GM23338 (cell line): ENCODE results near the gene RINT1. TPM values are rescaled to one million over a fixed set of nuclear protein-coding genes. Genes with fewer than 3 reads are reported as not detected.

Experiments
- ATAC-seq: fragments of 200-7000 bp; cut with Tn5 transposase; 3 replicates; pipeline ENCODE4 v1.9.1; 2020
- DNase-seq: peaks from one replicate; pipeline ENCODE4 v3.0.0-alpha.2; 2015; ENCODE audit warnings: low spot score
- H2AFZ ChIP-seq: fragments of 200-600 bp; sonication (generic); 2 replicates; pipeline ENCODE4 v1.8.0; 2016; ENCODE audit warnings: antibody characterized with exemption, mild to moderate bottlenecking, moderate library complexity
- H3F3A ChIP-seq: fragments of 200-600 bp; sonication (generic); replicated peaks from 2 replicates; pipeline ENCODE4 v1.8.0; 2017; ENCODE audit warnings: antibody characterized with exemption, mixed run types, low read depth
- H3K27ac ChIP-seq: fragments of 200-600 bp; sonication (generic); 2 replicates; pipeline ENCODE4 v1.6.1; 2016; ENCODE audit warnings: low read depth
- H3K27me3 ChIP-seq: fragments of 200-600 bp; sonication (generic); 2 replicates; pipeline ENCODE4 v1.8.0; 2016; ENCODE audit warnings: mild to moderate bottlenecking, mixed run types, moderate library complexity; ENCODE audit not compliant: insufficient read depth
- H3K36me3 ChIP-seq: fragments of 200-600 bp; sonication (generic); 2 replicates; pipeline ENCODE4 v1.8.0; 2016; ENCODE audit warnings: mild to moderate bottlenecking; ENCODE audit not compliant: insufficient read depth
- H3K4me1 ChIP-seq: fragments of 200-600 bp; sonication (generic); 2 replicates; pipeline ENCODE4 v1.8.0; 2016; ENCODE audit warnings: mild to moderate bottlenecking, moderate library complexity; ENCODE audit not compliant: insufficient read depth
- H3K4me2 ChIP-seq: fragments of 200-600 bp; sonication (generic); 2 replicates; pipeline ENCODE4 v1.7.1; 2017; ENCODE audit warnings: mixed run types
- H3K4me3 ChIP-seq: fragments of 200-600 bp; sonication (generic); 2 replicates; pipeline ENCODE4 v1.6.1; 2016; ENCODE audit warnings: mixed run types
- H3K79me2 ChIP-seq: fragments of 200-600 bp; sonication (generic); replicated peaks from 2 replicates; pipeline ENCODE4 v1.8.0; 2017; ENCODE audit warnings: mild to moderate bottlenecking; ENCODE audit not compliant: insufficient read depth
- H3K9me2 ChIP-seq: fragments of 200-600 bp; sonication (generic); 2 replicates; pipeline ENCODE4 v1.8.0; 2017; ENCODE audit not compliant: insufficient read depth
- H4K20me1 ChIP-seq: fragments of 200-600 bp; sonication (generic); replicated peaks from 2 replicates; pipeline ENCODE4 v1.8.0; 2017; ENCODE audit warnings: mild to moderate bottlenecking; ENCODE audit not compliant: insufficient read depth
- H3K27ac Mint-ChIP-seq: 2 replicates; pipeline ENCODE4 v1.8.0; 2020; ENCODE audit warnings: inconsistent platforms, mild to moderate bottlenecking, moderate library complexity, mixed read lengths
- H3K27me3 Mint-ChIP-seq: 3 replicates; pipeline ENCODE4 v1.8.0; 2022; ENCODE audit warnings: low read depth, mild to moderate bottlenecking, moderate library complexity, mixed read lengths, inconsistent platforms; ENCODE audit not compliant: insufficient read depth, poor library complexity
- H3K36me3 Mint-ChIP-seq: 3 replicates; pipeline ENCODE4 v1.8.0; 2021; ENCODE audit warnings: low read depth, mild to moderate bottlenecking, inconsistent platforms, moderate library complexity, mixed read lengths
- H3K4me1 Mint-ChIP-seq: 3 replicates; pipeline ENCODE4 v1.8.0; 2020; ENCODE audit warnings: mild to moderate bottlenecking, inconsistent platforms, mixed read lengths
- H3K4me3 Mint-ChIP-seq: 3 replicates; pipeline ENCODE4 v1.8.0; 2021; ENCODE audit warnings: moderate library complexity, mild to moderate bottlenecking, inconsistent platforms, mixed read lengths
- H3K9me3 Mint-ChIP-seq: 3 replicates; pipeline ENCODE4 v1.8.0; 2020; ENCODE audit warnings: moderate library complexity, mild to moderate bottlenecking, inconsistent platforms, mixed read lengths
- CREB1 ChIP-seq: fragments of 250-450 bp; sonication (Bioruptor Pico); IDR thresholded peaks from 2 replicates; pipeline ENCODE4 v1.5.0; 2020; ENCODE audit warnings: low read depth, mild to moderate bottlenecking, moderate library complexity
- EZH2 ChIP-seq: fragments of 200-600 bp; sonication (generic); IDR thresholded peaks from one replicate; pipeline ENCODE4 v1.8.0; 2017; ENCODE audit warnings: antibody characterized with exemption, mild to moderate bottlenecking, low read depth; ENCODE audit not compliant: unreplicated experiment
- EZH2phosphoT487 ChIP-seq: fragments of 200-600 bp; sonication (generic); IDR thresholded peaks from one replicate; pipeline ENCODE4 v1.8.1; 2018; ENCODE audit warnings: antibody characterized with exemption; ENCODE audit not compliant: unreplicated experiment
- JUNB ChIP-seq: IDR thresholded peaks from one replicate; pipeline ENCODE4 v1.6.1; 2016; ENCODE audit warnings: antibody characterized with exemption; ENCODE audit not compliant: unreplicated experiment
- POLR2AphosphoS5 ChIP-seq: IDR thresholded peaks from 2 replicates; pipeline ENCODE4 v1.6.1; 2016; ENCODE audit warnings: antibody characterized with exemption, low read depth
- STAT1 ChIP-seq: IDR thresholded peaks from one replicate; pipeline ENCODE4 v1.6.1; 2016; ENCODE audit warnings: antibody characterized with exemption; ENCODE audit not compliant: unreplicated experiment
- ZNF114 ChIP-seq: fragments of 250-450 bp; sonication (Bioruptor Pico); IDR thresholded peaks from 2 replicates; pipeline ENCODE4 v1.5.0; 2020; ENCODE audit warnings: mild to moderate bottlenecking, moderate library complexity
- ZNF331 ChIP-seq: fragments of 250-450 bp; sonication (Bioruptor Pico); IDR thresholded peaks from 2 replicates; pipeline ENCODE4 v1.5.0; 2020; ENCODE audit warnings: low read depth, mild to moderate bottlenecking, moderate library complexity
- polyA plus RNA-seq: library from polyadenylated mRNA; unstranded; fragments of >200 nt; fragmentation: Nextera tagmentation; extraction: Ambion mirVana; gene quantifications from 2 replicates; pipeline ENCODE4 v1.2.1, GENCODE V29; 2016
- total RNA-seq: library from RNA; depleted of rRNA; stranded (reverse); fragments of >200 nt; shearing (Covaris generic); gene quantifications from 2 replicates; pipeline ENCODE4 v1.2.3, GENCODE V29; 2014
- TF ChIP-seq, protein P1 (sequence below): fragments of 250-450 bp; sonication (Bioruptor Pico); IDR thresholded peaks from 2 replicates; pipeline ENCODE4 v1.5.0; 2020; ENCODE audit warnings: mild to moderate bottlenecking, moderate library complexity
- TF ChIP-seq, protein P2 (sequence below): IDR thresholded peaks from one replicate; pipeline ENCODE4 v1.6.1; 2018; ENCODE audit warnings: antibody characterized with exemption; ENCODE audit not compliant: unreplicated experiment
- TF ChIP-seq, protein P3 (sequence below), 2 experiments: fragments of 200-600 bp in 1 of 2; sonication (generic) in 1 of 2; conservative IDR thresholded peaks; 2 replicates each; pipeline versions ENCODE4 v1.5.1 to v1.6.1; 2016 to 2017; ENCODE audit warnings: antibody characterized with exemption in 2 of 2, low read depth in 2 of 2, mild to moderate bottlenecking in 2 of 2, moderate library complexity in 1 of 2
- TF ChIP-seq, protein P4 (sequence below): IDR thresholded peaks from 2 replicates; pipeline ENCODE4 v1.6.1; 2016; ENCODE audit warnings: antibody characterized with exemption

RINT1 gene
- total and polyA plus RNA-seq, 2 experiments from 2014 or later, result 18.5 to 31.2 TPM

DNA sequence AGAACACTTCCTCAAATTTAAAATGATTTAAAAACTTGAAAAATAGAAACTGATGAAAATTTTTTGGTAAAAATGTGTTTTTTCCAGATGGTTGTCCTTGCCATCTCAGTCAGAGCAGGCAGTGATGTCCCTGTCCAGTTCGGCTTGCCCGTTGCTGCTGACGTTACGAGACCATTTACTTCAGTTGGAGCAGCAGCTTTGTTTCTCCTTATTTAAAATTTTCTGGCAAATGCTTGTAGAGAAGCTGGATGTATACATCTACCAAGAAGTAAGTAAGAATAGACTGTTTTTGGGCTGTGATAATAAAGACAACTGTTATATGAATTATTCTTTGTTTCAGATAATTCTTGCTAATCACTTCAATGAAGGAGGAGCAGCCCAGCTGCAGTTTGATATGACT lies 33.2 kb downstream of the RINT1 start:
- Histone ChIP-seq H3K4me2 (no peak overlapping the region), H3K4me3 (no peak overlapping the region), H4K20me1 (no peaks in the 10 kb centered on the region), H3K36me3 (peaks cover 12% of the 10 kb centered on the region), H3K4me1 (no peaks in the 10 kb centered on the region), H3K9me2 (no peaks in the 10 kb centered on the region), H3K27ac (no peak overlapping the region), H3K79me2 (no peaks in the 10 kb centered on the region), H3K27me3 (no peaks in the 10 kb centered on the region), H3F3A (no peaks in the 10 kb centered on the region), H2AFZ (no peak overlapping the region)
- Mint-ChIP-seq H3K36me3 (peaks cover 37% of the 10 kb centered on the region; the same call in 2 of the 3 replicates), H3K4me1 (no peaks in the 10 kb centered on the region), H3K4me3 (no peak overlapping the region), H3K27me3 (peaks cover 3% of the 10 kb centered on the region), H3K27ac (no peak overlapping the region), H3K9me3 (no peaks in the 10 kb centered on the region)
- no peak for ATAC-seq
- no peak for TF ChIP-seq ZNF331 (CRISPR knock-in tag)
- TF ChIP-seq, protein P1, sequence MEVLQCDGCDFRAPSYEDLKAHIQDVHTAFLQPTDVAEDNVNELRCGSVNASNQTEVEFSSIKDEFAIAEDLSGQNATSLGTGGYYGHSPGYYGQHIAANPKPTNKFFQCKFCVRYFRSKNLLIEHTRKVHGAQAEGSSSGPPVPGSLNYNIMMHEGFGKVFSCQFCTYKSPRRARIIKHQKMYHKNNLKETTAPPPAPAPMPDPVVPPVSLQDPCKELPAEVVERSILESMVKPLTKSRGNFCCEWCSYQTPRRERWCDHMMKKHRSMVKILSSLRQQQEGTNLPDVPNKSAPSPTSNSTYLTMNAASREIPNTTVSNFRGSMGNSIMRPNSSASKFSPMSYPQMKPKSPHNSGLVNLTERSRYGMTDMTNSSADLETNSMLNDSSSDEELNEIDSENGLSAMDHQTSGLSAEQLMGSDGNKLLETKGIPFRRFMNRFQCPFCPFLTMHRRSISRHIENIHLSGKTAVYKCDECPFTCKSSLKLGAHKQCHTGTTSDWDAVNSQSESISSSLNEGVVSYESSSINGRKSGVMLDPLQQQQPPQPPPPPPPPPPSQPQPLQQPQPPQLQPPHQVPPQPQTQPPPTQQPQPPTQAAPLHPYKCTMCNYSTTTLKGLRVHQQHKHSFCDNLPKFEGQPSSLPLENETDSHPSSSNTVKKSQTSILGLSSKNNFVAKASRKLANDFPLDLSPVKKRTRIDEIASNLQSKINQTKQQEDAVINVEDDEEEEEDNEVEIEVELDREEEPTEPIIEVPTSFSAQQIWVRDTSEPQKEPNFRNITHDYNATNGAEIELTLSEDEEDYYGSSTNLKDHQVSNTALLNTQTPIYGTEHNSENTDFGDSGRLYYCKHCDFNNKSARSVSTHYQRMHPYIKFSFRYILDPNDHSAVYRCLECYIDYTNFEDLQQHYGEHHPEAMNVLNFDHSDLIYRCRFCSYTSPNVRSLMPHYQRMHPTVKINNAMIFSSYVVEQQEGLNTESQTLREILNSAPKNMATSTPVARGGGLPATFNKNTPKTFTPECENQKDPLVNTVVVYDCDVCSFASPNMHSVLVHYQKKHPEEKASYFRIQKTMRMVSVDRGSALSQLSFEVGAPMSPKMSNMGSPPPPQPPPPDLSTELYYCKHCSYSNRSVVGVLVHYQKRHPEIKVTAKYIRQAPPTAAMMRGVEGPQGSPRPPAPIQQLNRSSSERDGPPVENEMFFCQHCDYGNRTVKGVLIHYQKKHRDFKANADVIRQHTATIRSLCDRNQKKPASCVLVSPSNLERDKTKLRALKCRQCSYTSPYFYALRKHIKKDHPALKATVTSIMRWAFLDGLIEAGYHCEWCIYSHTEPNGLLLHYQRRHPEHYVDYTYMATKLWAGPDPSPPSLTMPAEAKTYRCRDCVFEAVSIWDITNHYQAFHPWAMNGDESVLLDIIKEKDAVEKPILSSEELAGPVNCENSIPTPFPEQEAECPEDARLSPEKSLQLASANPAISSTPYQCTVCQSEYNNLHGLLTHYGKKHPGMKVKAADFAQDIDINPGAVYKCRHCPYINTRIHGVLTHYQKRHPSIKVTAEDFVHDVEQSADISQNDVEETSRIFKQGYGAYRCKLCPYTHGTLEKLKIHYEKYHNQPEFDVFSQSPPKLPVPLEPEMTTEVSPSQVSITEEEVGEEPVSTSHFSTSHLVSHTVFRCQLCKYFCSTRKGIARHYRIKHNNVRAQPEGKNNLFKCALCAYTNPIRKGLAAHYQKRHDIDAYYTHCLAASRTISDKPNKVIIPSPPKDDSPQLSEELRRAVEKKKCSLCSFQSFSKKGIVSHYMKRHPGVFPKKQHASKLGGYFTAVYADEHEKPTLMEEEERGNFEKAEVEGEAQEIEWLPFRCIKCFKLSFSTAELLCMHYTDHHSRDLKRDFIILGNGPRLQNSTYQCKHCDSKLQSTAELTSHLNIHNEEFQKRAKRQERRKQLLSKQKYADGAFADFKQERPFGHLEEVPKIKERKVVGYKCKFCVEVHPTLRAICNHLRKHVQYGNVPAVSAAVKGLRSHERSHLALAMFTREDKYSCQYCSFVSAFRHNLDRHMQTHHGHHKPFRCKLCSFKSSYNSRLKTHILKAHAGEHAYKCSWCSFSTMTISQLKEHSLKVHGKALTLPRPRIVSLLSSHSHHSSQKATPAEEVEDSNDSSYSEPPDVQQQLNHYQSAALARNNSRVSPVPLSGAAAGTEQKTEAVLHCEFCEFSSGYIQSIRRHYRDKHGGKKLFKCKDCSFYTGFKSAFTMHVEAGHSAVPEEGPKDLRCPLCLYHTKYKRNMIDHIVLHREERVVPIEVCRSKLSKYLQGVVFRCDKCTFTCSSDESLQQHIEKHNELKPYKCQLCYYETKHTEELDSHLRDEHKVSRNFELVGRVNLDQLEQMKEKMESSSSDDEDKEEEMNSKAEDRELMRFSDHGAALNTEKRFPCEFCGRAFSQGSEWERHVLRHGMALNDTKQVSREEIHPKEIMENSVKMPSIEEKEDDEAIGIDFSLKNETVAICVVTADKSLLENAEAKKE (CRISPR knock-in tag), result no peak
- no peak for TF ChIP-seq EZH2phosphoT487
- TF ChIP-seq JUNB, result no peak
- TF ChIP-seq, protein P2, sequence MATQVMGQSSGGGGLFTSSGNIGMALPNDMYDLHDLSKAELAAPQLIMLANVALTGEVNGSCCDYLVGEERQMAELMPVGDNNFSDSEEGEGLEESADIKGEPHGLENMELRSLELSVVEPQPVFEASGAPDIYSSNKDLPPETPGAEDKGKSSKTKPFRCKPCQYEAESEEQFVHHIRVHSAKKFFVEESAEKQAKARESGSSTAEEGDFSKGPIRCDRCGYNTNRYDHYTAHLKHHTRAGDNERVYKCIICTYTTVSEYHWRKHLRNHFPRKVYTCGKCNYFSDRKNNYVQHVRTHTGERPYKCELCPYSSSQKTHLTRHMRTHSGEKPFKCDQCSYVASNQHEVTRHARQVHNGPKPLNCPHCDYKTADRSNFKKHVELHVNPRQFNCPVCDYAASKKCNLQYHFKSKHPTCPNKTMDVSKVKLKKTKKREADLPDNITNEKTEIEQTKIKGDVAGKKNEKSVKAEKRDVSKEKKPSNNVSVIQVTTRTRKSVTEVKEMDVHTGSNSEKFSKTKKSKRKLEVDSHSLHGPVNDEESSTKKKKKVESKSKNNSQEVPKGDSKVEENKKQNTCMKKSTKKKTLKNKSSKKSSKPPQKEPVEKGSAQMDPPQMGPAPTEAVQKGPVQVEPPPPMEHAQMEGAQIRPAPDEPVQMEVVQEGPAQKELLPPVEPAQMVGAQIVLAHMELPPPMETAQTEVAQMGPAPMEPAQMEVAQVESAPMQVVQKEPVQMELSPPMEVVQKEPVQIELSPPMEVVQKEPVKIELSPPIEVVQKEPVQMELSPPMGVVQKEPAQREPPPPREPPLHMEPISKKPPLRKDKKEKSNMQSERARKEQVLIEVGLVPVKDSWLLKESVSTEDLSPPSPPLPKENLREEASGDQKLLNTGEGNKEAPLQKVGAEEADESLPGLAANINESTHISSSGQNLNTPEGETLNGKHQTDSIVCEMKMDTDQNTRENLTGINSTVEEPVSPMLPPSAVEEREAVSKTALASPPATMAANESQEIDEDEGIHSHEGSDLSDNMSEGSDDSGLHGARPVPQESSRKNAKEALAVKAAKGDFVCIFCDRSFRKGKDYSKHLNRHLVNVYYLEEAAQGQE, result no peak
- TF ChIP-seq ZNF114 (CRISPR knock-in tag), result no peak
- TF ChIP-seq, protein P3, sequence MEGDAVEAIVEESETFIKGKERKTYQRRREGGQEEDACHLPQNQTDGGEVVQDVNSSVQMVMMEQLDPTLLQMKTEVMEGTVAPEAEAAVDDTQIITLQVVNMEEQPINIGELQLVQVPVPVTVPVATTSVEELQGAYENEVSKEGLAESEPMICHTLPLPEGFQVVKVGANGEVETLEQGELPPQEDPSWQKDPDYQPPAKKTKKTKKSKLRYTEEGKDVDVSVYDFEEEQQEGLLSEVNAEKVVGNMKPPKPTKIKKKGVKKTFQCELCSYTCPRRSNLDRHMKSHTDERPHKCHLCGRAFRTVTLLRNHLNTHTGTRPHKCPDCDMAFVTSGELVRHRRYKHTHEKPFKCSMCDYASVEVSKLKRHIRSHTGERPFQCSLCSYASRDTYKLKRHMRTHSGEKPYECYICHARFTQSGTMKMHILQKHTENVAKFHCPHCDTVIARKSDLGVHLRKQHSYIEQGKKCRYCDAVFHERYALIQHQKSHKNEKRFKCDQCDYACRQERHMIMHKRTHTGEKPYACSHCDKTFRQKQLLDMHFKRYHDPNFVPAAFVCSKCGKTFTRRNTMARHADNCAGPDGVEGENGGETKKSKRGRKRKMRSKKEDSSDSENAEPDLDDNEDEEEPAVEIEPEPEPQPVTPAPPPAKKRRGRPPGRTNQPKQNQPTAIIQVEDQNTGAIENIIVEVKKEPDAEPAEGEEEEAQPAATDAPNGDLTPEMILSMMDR (conservative IDR thresholded peaks at IDR 0.05; ENCODE audit: low read depth in 2 of 2), result no peak
- TF ChIP-seq STAT1, result no peak
- no peak for TF ChIP-seq EZH2
- no peak for TF ChIP-seq POLR2AphosphoS5
- no peak for TF ChIP-seq CREB1 (CRISPR knock-in tag)
- TF ChIP-seq, protein P4, sequence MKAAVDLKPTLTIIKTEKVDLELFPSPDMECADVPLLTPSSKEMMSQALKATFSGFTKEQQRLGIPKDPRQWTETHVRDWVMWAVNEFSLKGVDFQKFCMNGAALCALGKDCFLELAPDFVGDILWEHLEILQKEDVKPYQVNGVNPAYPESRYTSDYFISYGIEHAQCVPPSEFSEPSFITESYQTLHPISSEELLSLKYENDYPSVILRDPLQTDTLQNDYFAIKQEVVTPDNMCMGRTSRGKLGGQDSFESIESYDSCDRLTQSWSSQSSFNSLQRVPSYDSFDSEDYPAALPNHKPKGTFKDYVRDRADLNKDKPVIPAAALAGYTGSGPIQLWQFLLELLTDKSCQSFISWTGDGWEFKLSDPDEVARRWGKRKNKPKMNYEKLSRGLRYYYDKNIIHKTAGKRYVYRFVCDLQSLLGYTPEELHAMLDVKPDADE, result no peak
- no peak for DNase-seq
